Activated CD4-positive, alpha-beta T cell treated with anti-CD3 and anti-CD28 coated beads for 4 hours (primary cell): Measurements from ENCODE around the gene HCRT.
"Not testable (repeated sequence)": the region's sequence is repeated elsewhere in the genome, so short reads cannot be mapped to it uniquely, and the experiment has no call there.

Source experiments
- DNase-seq, 2 donors: peaks; one replicate each; pipeline ENCODE4 v3.0.0-alpha.2; 2020

HCRT gene, protein sequence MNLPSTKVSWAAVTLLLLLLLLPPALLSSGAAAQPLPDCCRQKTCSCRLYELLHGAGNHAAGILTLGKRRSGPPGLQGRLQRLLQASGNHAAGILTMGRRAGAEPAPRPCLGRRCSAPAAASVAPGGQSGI

DNA sequence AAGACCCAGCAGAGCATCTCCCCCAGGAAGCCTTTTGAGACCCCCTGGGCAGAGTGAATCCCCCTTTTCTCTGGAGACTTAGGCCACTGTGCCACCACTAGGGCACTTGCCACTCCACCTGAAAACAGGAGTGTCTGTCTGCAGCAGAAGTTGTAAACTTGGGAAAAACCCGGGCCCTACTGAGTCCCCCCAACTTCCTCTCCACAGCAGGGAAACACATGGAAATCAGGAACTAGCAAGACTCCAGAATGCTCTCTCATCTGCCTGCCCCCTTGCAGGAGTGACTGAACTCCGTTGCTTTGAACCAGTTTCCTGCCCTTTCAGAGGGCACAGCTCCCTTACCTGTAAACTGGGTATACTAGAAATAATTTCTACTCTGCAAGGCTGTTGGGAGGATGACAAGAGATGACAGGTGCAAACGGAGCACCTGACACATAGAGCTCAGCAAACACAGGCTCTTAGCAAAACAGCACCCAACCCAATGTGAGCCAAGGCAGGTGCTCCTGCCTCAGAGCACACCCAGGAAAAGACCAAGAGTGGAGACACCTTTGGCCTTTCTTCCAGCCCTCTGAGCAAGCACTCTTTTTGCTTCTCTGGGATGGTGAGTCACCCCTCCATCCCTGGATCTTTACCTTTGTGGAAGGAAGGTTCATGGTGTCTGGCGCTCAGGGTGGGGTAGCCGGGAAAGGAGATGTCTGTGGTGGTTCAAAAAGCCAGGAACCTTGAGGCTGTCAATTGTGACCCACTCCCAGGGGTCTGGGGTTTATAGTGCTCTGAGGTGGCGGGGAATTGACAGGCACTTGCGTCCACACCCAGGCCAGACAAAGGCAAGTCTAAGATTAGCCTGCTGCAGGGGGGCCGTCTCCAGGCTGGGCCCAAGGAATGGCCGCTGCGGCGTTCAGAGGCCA is at the start of gene HCRT:
Gene HCRT (minus strand): TSS at position 740 of the 908 bp plus-strand sequence. CDS start 87 bp downstream, at position 653.
- DNase-seq = no peak

DNA sequence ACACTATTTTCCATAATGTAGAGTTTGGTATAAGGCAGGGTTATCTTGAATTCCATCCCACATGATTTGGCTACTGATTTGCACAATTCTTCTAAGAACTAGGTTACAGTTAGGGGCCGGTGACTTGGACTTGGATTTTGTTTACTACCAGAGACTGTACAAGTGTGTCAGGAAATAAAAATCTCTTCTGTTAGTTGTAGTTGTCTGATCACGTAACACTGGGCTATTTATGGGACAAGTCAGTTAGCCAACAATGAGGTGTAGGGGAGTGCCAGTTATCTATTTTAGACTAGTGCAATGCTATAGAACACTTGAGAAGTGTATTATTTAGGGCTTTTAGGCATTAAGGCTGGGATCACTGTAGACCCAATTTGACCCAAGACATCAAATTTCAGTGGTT is 48.7 kb upstream of the HCRT start:
- DNase-seq = no peak

DNA sequence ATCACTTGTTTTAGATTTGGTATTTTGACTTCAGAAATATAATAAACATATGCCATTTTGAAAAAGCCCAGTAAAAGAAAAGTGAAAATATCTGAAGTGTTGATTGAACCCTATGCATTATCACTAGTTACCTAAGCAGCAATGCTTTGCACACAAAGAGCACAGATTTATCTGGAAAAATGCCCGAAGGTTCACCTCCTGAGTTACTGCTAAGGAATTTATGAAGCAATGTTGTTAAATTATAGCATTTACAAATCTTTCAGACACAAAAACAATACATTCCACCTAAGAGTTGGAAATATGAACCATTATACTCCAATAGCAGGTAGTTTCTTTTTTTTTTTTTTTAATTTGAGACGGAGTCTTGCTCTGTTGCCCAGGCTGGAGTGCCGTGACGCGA is 47.9 kb upstream of the HCRT start:
- no peak for DNase-seq

DNA sequence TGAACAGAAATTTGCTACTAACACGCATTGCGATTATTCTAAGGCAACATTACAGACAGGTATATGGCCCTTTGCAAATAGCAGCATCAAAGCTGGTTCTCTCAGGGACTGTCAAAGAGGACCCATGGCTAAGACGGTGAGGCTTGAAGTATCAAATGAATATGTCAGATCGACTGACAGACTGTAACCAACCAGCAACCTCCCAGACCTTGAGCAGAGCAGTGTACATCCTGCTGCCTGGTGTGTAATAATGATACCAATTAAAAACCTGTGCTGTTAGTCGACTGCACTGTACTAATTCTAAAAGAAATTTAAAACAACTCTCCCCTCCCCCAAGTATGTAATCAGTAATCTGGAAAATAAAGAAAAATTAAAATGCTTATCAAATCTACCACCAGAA is 45.0 kb upstream of the HCRT start:
- no peak for DNase-seq

DNA sequence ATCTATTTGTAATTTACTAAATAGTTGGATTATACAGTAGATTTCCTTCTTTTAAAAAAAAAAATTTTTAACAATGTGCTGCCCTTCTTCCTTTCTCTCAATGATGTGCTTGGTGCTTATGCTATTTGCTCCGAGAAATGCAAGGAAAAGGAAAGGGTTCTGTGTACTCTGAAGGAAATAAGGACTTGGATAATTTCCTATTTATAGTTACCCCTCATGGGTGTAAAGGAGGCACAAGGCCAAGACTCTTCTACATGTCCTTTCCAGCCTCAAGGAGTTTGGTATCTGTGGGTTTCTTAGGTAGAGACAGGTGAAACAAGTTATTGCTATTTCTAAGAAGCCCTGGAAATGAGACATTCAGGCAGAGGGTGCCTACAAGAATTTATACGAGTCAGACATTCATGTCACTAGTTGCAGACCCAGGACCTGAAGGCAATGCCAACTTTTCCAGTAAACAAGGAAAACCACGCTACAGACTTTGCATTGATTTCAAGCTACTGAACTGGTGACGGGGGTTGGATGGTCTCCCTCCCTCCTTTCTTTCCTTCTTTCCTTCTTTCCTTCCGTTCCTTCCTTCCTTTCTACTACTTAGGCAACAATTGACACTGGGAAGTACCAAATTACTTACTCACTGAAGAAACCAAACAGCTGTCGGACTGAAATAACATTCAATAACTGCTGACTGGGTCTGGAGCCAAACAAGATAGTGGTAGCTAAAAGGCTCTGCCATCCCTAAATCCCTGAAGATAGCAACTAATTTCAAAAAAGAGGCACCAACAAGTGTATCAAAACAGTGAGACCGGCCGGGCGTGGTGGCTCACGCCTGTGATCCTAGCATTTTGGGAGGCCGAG is 42.8 kb upstream of the HCRT start:
- no peak for DNase-seq

DNA sequence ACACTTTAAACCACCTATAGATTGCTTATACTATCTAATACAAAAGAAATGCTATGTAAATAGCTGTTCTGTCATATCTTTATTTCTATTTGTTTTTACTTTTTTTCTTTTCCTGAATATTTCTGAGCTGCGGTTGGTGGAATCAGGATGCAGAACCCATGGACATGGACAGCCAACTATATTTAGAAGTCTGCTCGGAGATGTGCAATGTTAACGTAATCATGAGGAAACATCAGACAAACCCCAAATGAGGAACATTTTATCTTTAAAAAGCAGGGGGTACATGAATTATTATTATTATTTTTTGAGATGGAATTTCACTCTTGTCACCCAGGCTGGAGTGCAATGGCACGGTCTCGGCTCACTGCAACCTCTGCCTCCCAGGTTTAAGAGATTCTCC is 40.4 kb upstream of the HCRT start:
- no peak for DNase-seq

DNA sequence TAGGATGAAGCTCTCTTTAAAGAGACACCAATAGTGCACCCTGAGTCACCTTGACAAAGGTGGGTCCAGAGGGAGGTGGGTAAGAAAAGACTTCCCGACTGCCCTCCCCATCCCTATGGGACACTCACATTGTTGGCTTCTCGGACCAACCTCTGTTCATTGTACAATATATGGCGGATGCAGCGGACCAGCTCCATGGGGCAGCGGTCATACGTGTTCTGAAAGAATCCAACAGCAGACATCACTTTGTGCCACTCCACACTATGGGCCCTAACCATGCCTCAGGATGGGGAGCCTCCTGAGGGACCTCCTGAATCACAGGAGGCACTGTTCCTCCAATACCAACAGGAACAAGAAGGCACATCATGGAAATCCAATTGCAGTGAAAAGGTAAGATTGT is 39.4 kb upstream of the HCRT start:
- no peak for DNase-seq

DNA sequence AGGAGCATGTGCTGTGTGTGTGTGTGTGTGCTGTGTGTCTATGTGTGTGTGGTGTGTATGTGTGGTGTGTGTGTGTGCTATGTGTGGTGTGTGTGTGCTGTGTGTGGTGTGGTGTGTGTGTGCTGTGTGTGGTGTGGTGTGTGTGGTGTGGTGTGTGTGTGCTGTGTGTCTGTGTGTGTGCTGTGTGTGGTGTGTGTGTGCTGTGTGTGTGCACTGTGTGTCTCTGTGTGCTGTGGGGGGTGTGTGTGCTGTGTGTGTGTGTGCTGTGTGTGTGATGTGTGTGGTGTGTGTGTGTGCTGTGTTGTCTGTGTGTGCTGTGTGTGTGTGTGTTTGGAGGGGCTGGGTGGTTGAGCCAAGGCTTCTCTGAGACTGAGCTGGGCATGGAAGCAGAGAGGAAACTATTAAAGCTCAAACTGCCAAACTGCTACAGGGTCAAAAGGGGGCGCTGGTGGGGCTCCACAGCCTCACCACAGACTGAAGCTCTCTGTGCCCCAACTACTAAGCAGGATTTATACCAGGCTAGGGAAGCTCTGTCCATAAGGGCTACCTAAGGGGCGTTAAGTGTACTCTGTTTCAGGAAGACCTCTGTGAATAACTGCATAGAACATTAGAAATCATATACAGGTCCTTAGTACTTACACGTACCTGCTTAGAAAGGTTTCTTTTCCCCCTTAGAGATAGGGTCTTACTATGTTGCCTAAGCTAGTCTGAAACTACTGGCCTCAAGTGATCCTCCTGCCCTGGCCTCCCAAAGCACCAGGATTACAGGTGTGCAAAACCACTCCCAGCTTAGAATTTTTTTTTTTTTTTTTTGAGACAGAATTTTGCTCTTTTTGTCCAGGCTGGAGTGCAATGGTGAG is 36.9 kb upstream of the HCRT start:
- DNase-seq = peak; percentile 50 to 63

DNA sequence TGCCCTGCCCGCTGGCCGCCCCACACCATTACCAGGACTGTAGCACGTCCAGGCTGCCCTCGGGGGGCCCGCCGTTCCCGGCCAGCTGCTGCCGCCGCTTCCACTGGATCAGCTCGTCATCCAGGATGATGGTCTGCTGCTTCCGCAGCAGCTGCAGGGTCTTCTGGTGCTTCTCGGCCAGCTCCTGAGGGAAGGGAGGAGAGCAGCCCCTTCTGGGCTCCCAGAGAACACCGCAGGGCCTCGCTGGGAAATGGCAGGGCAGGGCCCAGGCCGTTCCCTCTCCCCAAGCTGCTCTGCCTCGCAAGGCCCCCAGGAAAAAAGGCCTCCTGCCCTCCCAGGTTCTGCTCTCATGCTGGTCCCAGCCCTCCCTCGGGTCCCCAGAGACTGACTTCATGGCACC is 34.0 kb upstream of the HCRT start:
- DNase-seq = not testable (repeated sequence)

DNA sequence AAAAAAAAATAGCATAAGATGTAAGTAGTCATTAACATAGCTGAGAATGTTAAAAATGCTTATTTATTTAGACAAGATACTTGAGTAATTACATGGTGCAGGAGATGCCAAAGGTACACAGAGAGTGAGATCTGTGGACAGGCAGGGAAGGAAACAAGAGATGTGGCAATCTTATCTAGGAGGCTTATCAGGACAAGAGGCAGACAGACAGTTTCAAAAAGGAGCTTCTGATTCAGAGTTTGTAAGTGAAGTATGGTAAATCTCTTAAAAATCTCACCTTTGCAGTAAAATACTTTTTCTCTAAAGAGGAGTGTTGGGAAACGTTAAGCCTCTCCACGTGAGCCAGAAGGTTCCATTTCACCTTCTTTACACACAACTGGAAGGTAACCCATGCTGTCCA is 28.9 kb upstream of the HCRT start:
- DNase-seq = no peak

DNA sequence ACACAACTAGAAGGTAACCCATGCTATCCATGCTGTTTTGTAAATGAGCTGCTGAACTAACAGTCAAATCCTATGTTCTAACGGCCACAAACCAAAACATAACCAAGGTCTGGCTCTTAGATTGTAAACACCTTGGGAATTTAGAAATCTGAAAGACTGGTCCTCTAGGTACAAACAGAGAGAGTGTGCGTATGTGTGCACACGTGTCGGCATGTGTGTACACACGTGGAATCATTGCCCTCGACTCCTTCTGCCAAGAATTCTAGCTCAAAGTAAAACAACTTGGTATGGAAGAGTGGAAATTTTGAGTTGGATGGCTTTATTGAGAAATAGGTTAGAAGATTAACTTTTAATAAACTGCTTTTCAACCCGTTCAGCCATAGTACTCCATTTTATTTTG is 27.1 kb upstream of the HCRT start:
- DNase-seq = no peak

DNA sequence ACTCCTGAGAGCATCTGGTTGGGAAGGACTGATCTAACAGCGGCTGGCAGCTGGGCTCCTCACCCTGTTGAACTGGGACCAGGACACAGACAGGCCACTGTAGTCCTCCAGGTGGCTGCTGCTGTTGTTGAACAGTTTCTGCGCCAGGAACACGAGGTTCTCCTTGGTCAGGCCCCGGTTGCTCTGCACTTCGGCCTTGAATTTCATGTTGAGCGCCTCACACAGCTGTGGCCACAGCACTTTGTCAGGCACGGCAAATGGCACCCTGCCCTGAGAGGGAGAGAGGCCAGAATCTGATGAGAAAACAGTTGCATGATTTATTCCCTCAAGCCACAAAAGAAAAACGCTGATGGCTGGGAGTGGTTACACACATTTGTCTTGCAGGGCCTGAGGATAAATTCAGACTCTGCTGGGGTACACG is 26.7 kb upstream of the HCRT start:
- not testable (repeated sequence) for DNase-seq

DNA sequence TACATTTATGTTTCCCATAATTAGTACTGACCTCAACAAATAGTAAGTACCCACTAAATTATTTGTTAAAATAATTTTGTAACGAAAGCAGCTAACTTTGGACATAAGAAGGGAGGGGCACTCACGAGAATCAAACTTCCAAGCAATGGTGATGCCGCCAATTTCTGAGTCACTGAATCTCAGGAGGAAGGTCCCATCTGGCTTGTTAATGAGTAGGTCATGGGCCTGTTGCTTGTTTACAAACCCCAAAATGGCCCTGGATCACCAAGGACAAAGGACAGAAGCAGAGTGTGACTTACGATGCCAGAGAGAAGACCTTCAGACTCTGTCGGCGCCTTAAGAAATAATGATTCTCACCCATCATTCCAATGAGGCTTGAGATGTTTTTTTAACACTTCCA is 24.8 kb upstream of the HCRT start:
- no peak for DNase-seq

DNA sequence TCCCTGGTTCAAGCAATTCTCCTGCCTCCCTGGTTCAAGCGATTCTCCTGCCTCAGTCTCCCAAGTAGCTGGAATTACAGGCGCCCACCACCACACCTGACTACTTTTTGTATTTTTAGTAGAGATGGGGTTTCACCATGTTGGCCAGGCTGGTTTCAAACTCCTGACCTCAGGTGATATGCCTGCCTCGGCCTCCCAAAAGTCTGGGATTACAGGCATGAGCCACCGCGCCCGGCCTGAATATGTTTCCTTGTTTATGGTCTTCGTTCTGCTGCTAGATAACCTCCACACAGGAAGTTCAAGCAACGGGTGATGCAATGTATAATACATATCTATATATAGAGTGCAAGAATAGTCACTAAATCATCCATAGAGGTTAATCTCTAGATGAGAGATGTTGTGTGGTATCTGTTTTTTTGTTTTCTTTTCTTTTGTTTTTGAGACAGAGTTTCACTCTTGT is 20.9 kb upstream of the HCRT start:
- DNase-seq = not testable (repeated sequence)

DNA sequence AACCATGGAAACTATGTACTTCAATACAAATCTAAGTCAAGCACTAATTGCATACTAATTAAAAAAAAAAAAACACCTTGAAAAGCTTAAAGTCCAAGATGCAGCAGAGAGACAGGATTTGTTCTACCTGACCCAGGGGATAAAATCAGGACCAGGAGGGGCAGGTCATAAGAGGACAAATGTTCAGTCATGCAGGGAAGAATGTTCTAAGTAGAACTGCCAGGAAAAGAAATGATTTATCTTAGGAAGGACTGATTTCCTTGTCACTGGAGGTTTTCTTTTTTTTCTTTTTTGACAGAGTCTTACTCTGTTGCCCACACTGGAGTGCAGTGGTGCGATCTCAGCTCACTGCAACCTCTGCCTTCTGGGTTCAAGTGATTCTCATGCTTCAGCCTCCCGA is 18.1 kb upstream of the HCRT start:
- DNase-seq = no peak

DNA sequence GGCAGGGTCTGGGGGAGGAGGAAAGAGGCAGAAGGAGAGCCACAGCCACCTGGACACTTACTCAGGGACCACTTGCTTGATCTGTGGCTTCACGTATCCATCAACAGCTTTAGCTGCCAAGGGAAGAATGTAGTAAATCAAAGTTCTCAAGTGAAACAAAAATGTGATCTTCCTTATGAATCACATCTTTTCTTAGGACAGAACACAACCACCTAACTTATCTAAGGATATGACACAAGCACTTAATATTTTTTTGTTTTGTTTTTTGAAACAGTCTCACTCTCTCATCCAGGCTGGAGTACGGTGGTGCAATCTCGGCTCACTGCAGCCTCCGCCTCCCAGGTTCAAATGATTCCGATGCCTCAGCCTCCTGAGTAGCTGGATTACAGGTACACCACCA is 17.4 kb upstream of the HCRT start:
- no peak for DNase-seq

DNA sequence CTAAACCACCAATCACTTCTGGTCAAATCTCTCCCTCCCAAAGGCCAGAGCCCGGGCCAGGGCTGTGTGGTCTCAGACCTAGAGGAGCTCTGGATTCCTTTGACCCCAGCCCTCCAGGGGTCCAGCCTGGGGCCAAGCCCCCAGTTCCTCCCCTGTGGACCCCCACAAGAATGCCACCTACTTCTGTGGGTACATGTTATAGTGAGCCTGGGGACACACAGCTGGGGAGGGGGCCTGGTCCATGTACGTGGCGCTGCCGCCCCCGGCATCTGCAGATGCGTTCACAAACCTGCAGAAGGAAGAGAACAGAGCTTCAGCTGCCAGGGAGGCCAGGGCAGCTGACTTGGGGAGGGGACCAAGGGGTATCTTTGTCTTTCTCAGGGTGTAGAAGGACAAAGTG is 16.9 kb upstream of the HCRT start:
- no peak for DNase-seq

DNA sequence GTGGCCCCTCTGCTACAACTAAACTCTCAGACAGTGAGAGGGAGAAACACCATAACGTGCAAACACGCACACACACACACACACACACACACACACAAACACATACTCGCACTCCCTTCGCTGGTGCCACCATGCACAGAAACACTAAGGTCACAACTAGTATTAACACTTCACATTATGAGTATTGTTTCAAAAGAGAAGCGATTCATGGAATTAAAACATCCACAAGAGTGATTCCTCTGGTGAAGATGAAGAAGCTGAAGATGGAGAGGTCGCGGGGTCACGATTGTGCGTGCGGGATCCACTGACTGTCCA is 16.2 kb upstream of the HCRT start:
- DNase-seq = no peak

DNA sequence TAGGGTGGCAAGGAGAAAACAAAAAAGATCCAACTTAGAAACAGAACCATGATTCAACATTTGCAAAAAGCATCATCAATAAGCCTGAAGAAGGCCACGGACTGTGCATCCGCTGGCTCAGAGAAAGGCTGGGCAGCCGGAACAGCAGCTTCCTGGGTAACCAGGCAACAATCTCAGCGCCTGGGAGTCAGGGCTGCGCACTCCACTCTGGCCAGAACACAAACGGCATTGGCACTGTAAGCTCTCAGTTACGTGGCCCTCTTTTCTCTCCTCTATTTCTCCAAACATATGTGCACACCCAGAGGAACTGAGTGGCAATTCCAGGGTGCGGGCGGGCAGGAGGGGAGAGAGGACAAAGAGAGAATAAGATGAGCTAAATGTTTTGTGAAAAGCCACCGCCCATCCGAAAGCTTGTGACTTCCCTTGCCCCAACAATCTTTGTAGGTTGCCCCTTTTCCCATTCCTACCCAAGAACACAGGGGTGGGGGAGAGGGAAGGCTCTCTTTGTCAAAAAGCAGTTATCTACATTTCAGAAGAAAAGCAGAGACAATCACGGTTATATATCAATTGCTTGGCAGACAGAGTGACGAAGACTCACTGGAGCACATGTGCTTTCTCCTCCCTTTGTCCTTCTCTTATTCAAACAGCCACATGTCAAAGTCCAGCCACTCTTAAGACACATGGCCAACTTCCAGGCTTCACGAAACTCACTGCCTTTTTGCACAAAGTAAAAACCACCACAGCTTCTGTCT is 15.6 kb upstream of the HCRT start:
- no peak for DNase-seq

DNA sequence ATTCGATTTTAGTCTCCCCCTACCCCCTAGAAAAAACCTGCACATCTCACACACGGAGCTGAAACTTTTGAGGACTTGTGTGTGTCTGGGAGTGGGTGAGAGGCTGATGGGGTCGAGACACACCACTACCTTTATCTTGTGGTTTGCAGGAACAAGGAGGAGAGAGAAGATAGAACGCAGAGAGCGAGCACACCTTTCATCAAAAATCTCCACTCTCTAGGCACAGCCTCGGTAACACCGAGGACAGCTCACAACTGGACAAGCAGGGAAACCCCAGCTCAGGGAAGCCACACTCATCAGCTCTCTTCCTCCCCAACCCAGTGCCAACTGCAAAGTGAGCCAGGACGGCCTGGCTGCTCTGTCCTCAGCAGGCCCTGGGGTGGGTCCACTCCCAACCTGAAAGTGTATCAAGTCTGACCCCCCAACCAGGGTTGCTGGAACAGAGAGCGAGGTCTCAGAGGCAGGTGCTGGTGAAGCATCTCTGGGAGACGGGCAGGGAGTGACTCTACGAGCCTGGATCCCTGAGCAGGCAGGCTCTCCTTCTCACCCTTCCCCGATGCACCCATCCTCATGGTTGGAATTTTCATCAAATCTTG is 14.3 kb upstream of the HCRT start:
- no peak for DNase-seq

DNA sequence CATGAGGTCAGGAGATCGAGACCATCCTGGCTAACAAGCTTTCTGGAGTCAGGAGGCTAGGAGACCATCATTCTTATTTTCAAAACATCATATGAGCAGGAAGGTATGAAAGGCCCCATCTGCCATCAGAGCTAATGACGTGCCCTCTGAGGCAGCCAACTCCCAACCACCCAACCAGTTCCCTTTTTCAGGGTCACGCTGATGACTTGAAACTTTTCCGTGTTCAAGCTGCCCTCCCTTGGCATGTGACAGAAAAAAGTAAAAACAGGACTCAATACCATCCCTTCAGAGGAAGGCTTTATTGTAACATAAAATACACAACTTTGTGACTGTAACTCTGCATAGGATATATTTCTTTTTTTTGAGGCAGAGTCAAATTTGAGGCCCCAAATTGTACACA is 13.6 kb upstream of the HCRT start:
- no peak for DNase-seq
